Neural progenitor cell (in vitro differentiated cells): ENCODE results near the gene RERG. TPM values are rescaled to one million over a fixed set of nuclear protein-coding genes. Genes with fewer than 3 reads are reported as not detected.

Experiments used
- DNase-seq: peaks from one replicate; pipeline ENCODE4 v3.0.0-alpha.2; 2016; ENCODE audit warnings: low spot score
- H2AFZ ChIP-seq: fragments of 200-600 bp; sonication (generic); replicated peaks from 2 replicates; pipeline ENCODE4 v1.6.1; 2016; ENCODE audit warnings: antibody characterized with exemption
- H3F3A ChIP-seq: fragments of 200-600 bp; sonication (generic); 2 replicates; pipeline ENCODE4 v1.6.1; 2016; ENCODE audit warnings: antibody characterized with exemption, low read depth
- H3K27ac ChIP-seq: fragments of 200-600 bp; sonication (generic); 2 replicates; pipeline ENCODE4 v1.5.1; 2016; ENCODE audit warnings: mild to moderate bottlenecking
- H3K27me3 ChIP-seq: fragments of 200-600 bp; sonication (generic); 2 replicates; pipeline ENCODE4 v1.6.1; 2016; ENCODE audit warnings: mild to moderate bottlenecking, moderate library complexity
- H3K36me3 ChIP-seq: fragments of 200-600 bp; sonication (generic); 2 replicates; pipeline ENCODE4 v1.5.1; 2016
- H3K4me1 ChIP-seq: fragments of 200-600 bp; sonication (generic); 2 replicates; pipeline ENCODE4 v1.6.1; 2016; ENCODE audit warnings: mixed run types
- H3K4me2 ChIP-seq: fragments of 200-600 bp; sonication (generic); 2 replicates; pipeline ENCODE4 v1.6.1; 2016
- H3K4me3 ChIP-seq: fragments of 200-600 bp; sonication (generic); 2 replicates; pipeline ENCODE4 v1.5.1; 2016
- H3K79me2 ChIP-seq: fragments of 200-600 bp; sonication (generic); 2 replicates; pipeline ENCODE4 v1.6.1; 2016; ENCODE audit warnings: low read depth
- H3K9ac ChIP-seq: fragments of 200-600 bp; sonication (generic); 2 replicates; pipeline ENCODE4 v1.6.1; 2016
- H3K9me3 ChIP-seq: fragments of 200-600 bp; sonication (generic); 2 replicates; pipeline ENCODE4 v1.5.1; 2016; ENCODE audit warnings: low read depth
- H4K20me1 ChIP-seq: fragments of 200-600 bp; sonication (generic); 2 replicates; pipeline ENCODE4 v1.6.1; 2016; ENCODE audit warnings: low read depth
- H3K27ac Mint-ChIP-seq: 3 replicates; pipeline ENCODE4 v1.8.0; 2021; ENCODE audit warnings: mixed read lengths
- H3K27me3 Mint-ChIP-seq: 2 replicates; pipeline ENCODE4 v1.8.0; 2022; ENCODE audit warnings: low read depth, mild to moderate bottlenecking, inconsistent platforms, moderate library complexity, mixed read lengths; ENCODE audit not compliant: insufficient read depth
- H3K36me3 Mint-ChIP-seq: 3 replicates; pipeline ENCODE4 v1.8.0; 2021; ENCODE audit warnings: mixed read lengths
- H3K4me1 Mint-ChIP-seq: 3 replicates; pipeline ENCODE4 v1.8.0; 2021; ENCODE audit warnings: mixed read lengths
- H3K4me3 Mint-ChIP-seq: 3 replicates; pipeline ENCODE4 v1.8.0; 2021; ENCODE audit warnings: mild to moderate bottlenecking, moderate library complexity, mixed read lengths
- H3K9me3 Mint-ChIP-seq: 3 replicates; pipeline ENCODE4 v1.8.0; 2020; ENCODE audit warnings: mixed read lengths
- CTCF ChIP-seq: fragments of 200-600 bp; sonication (generic); IDR thresholded peaks from 2 replicates; pipeline ENCODE4 v1.5.1; 2017; ENCODE audit warnings: antibody characterized with exemption, mild to moderate bottlenecking
- EZH2 ChIP-seq: fragments of 200-600 bp; sonication (generic); IDR thresholded peaks from 2 replicates; pipeline ENCODE4 v1.6.1; 2017; ENCODE audit warnings: antibody characterized with exemption, mild to moderate bottlenecking, moderate library complexity
- EZH2phosphoT487 ChIP-seq: fragments of 200-600 bp; sonication (generic); IDR thresholded peaks from 2 replicates; pipeline ENCODE4 v1.6.1; 2017; ENCODE audit warnings: antibody characterized with exemption
- total RNA-seq: library from RNA; depleted of rRNA; stranded (reverse); fragments of >200 nt; gene quantifications from 2 replicates; pipeline ENCODE4 v1.2.3, GENCODE V29; 2015; ENCODE audit warnings: low replicate concordance

The RERG gene
- total RNA-seq, 1 donor from 2014 or later = 0.06 TPM

GRCh38 chr12:15163030-15163976 is 57.9 kb downstream of the RERG start:
- H3K9ac ChIP-seq = no peak overlapping the region
- Mint-ChIP-seq H3K36me3 (no peaks in the 10 kb centered on the region), H3K4me3 (no peak overlapping the region), H3K4me1 (peaks cover 4% of the 10 kb centered on the region), H3K27ac (no peak overlapping the region), H3K9me3 (no peaks in the 10 kb centered on the region), H3K27me3 (peaks cover 6% of the 10 kb centered on the region)
- H3K27me3 ChIP-seq = no peaks in the 10 kb centered on the region
- no peak overlapping the region for H3K4me2 ChIP-seq
- H3K27ac ChIP-seq = no peak overlapping the region
- H3F3A ChIP-seq = no peaks in the 10 kb centered on the region
- H3K4me3 ChIP-seq = no peak overlapping the region
- TF ChIP-seq CTCF (no peak), EZH2 (no peak), EZH2phosphoT487 (no peak)
- no peaks in the 10 kb centered on the region for H3K9me3 ChIP-seq
- H2AFZ ChIP-seq = no peak overlapping the region
- H3K4me1 ChIP-seq = no peaks in the 10 kb centered on the region
- no peaks in the 10 kb centered on the region for H4K20me1 ChIP-seq
- DNase-seq = no peak
- no peaks in the 10 kb centered on the region for H3K79me2 ChIP-seq
- H3K36me3 ChIP-seq = no peaks in the 10 kb centered on the region

GRCh38 chr12:15158083-15158482 is 63.1 kb downstream of the RERG start:
- Histone ChIP-seq H3K27ac (no peak overlapping the region), H3F3A (no peaks in the 10 kb centered on the region), H3K4me2 (no peak overlapping the region), H2AFZ (no peak overlapping the region), H3K9me3 (no peaks in the 10 kb centered on the region), H3K79me2 (no peaks in the 10 kb centered on the region), H3K9ac (no peak overlapping the region), H3K36me3 (no peaks in the 10 kb centered on the region), H3K4me3 (no peak overlapping the region), H3K4me1 (no peaks in the 10 kb centered on the region), H4K20me1 (no peaks in the 10 kb centered on the region), H3K27me3 (no peaks in the 10 kb centered on the region)
- Mint-ChIP-seq H3K27me3 (no peaks in the 10 kb centered on the region), H3K36me3 (no peaks in the 10 kb centered on the region), H3K4me1 (no peaks in the 10 kb centered on the region), H3K9me3 (no peaks in the 10 kb centered on the region), H3K4me3 (no peak overlapping the region), H3K27ac (no peak overlapping the region)
- no peak for DNase-seq
- no peak for TF ChIP-seq EZH2phosphoT487
- TF ChIP-seq EZH2 = no peak
- no peak for TF ChIP-seq CTCF

GRCh38 chr12:15157269-15157671 is 63.9 kb downstream of the RERG start:
- no peaks in the 10 kb centered on the region for H3K36me3 Mint-ChIP-seq
- no peaks in the 10 kb centered on the region for H3K27me3 Mint-ChIP-seq
- H3K27me3 ChIP-seq = no peaks in the 10 kb centered on the region

GRCh38 chr12:15155271-15155670 is 65.9 kb downstream of the RERG start:
- Mint-ChIP-seq H3K27ac (no peak overlapping the region), H3K4me3 (no peak overlapping the region), H3K4me1 (no peaks in the 10 kb centered on the region), H3K9me3 (no peaks in the 10 kb centered on the region), H3K27me3 (no peaks in the 10 kb centered on the region), H3K36me3 (no peaks in the 10 kb centered on the region)
- Histone ChIP-seq H3K4me3 (no peak overlapping the region), H3K36me3 (no peaks in the 10 kb centered on the region), H3K79me2 (no peaks in the 10 kb centered on the region), H2AFZ (no peak overlapping the region), H3F3A (no peaks in the 10 kb centered on the region), H3K4me1 (no peaks in the 10 kb centered on the region), H3K27ac (no peak overlapping the region), H3K9me3 (no peaks in the 10 kb centered on the region), H3K27me3 (no peaks in the 10 kb centered on the region), H3K4me2 (no peak overlapping the region), H3K9ac (no peak overlapping the region), H4K20me1 (no peaks in the 10 kb centered on the region)
- no peak for DNase-seq
- TF ChIP-seq CTCF (no peak), EZH2phosphoT487 (no peak), EZH2 (no peak)

More at GRCh38 chr12:15157269-15157671, 63.9 kb downstream of the RERG start:
- Histone ChIP-seq H3K9me3 (no peaks in the 10 kb centered on the region), H3K27ac (no peak overlapping the region), H3K4me2 (no peak overlapping the region), H3K79me2 (no peaks in the 10 kb centered on the region), H3K9ac (no peak overlapping the region), H4K20me1 (no peaks in the 10 kb centered on the region), H3K36me3 (no peaks in the 10 kb centered on the region), H2AFZ (no peak overlapping the region), H3K4me3 (no peak overlapping the region), H3K4me1 (no peaks in the 10 kb centered on the region), H3F3A (no peaks in the 10 kb centered on the region)
- Mint-ChIP-seq H3K4me3 (no peak overlapping the region), H3K9me3 (no peaks in the 10 kb centered on the region), H3K4me1 (no peaks in the 10 kb centered on the region), H3K27ac (no peak overlapping the region)
- TF ChIP-seq EZH2 (no peak), EZH2phosphoT487 (no peak)
- DNase-seq = no peak
